HCT116 (cell line): ENCODE data around the gene LOXHD1. TPM values are rescaled to one million over a fixed set of nuclear protein-coding genes. Genes with fewer than 3 reads are reported as not detected.

ENCODE experiments used
- ATAC-seq: fragments of 200-7000 bp; cut with Tn5 transposase; 2 replicates; pipeline ENCODE4 v1.9.1; 2020; ENCODE audit warnings: mild to moderate bottlenecking, moderate library complexity
- BruUV-seq: library from RNA; stranded (reverse); fragments of 400-500 nt; replicated peaks from 2 replicates; lab custom pipeline; 2021; lab: Mats Ljungman, UMichigan
- CTCF ChIA-PET: fragments of 300-600 bp; sonication (Branson Sonifier 250); formaldehyde crosslinking; loops from one replicate; lab custom pipeline; 2021; ENCODE audit warnings: antibody characterized with exemption; lab: Charles Lee
- POLR2A ChIA-PET: fragments of 300-600, 350-600 bp; sonication (Branson Sonifier 250); formaldehyde crosslinking; loops from one replicate; lab custom pipeline; 2021; ENCODE audit warnings: antibody characterized with exemption; lab: Charles Lee
- RAD21 ChIA-PET, 2 experiments: fragments of 300-600 bp; sonication (Branson Sonifier 250); formaldehyde crosslinking; loops; one replicate each; lab custom pipeline; 2023; ENCODE audit warnings: low total read pairs in 2 of 2; ENCODE audit not compliant: uncharacterized antibody in 2 of 2, unreplicated experiment in 2 of 2, low non-redundant PET in 1 of 2; lab: Charles Lee
- DNase-seq: peaks from one replicate; pipeline ENCODE4 v3.0.0-alpha.2; 2010; ENCODE audit warnings: low read depth, low spot score
- H2AFZ ChIP-seq: fragments of 200-600 bp; shearing (Covaris generic), sonication (generic); 2 replicates; pipeline ENCODE4 v1.6.1; 2017; ENCODE audit warnings: low read depth, mixed run types, mixed read lengths, antibody characterized with exemption, low read length; ENCODE audit not compliant: poor library complexity, severe bottlenecking
- H3K27ac ChIP-seq: 2 replicates; pipeline ENCODE4 v1.5.1; 2012; ENCODE audit warnings: low read depth, low read length
- H3K27me3 ChIP-seq: fragments of 200-600 bp; sonication (generic); 2 replicates; pipeline ENCODE4 v1.6.1; 2016; ENCODE audit warnings: mixed run types, low read length, mixed read lengths; ENCODE audit not compliant: insufficient read depth
- H3K36me3 ChIP-seq, 2 experiments: fragments of 200-500 bp in 1 of 2; fragments of 200-600 bp in 1 of 2; sonication (Bioruptor generic) in 1 of 2; sonication (generic) in 1 of 2; 2 replicates each; pipeline versions ENCODE4 v1.5.1 to v1.6.1; 2014 to 2016; ENCODE audit warnings: low read length in 2 of 2, inconsistent platforms in 1 of 2, mixed read lengths in 1 of 2, mixed run types in 1 of 2; ENCODE audit not compliant: insufficient read depth in 2 of 2, control insufficient read depth in 1 of 2
- H3K4me1 ChIP-seq, 2 experiments: fragments of 200-600 bp in 1 of 2; sonication (generic) in 1 of 2; 2 replicates each; pipeline versions ENCODE4 v1.5.1 to v1.6.1; 2012 to 2017; ENCODE audit warnings: low read length in 2 of 2, inconsistent platforms in 1 of 2, mild to moderate bottlenecking in 1 of 2, mixed read lengths in 1 of 2, mixed run types in 1 of 2, moderate library complexity in 1 of 2; ENCODE audit not compliant: insufficient read depth in 2 of 2, control insufficient read depth in 1 of 2
- H3K4me2 ChIP-seq: fragments of 200-600 bp; sonication (generic); 2 replicates; pipeline ENCODE4 v1.6.1; 2017; ENCODE audit warnings: mixed run types, low read length, mixed read lengths
- H3K4me3 ChIP-seq, 2 experiments: fragments of 200-600 bp in 1 of 2; sonication (generic) in 1 of 2; replicated peaks in 1 of 2; 2 replicates each; pipeline ENCODE4 v1.5.1; 2011 to 2016; ENCODE audit warnings: low read length in 2 of 2, control low read depth in 1 of 2, low read depth in 1 of 2, mild to moderate bottlenecking in 1 of 2, mixed read lengths in 1 of 2, mixed run types in 1 of 2
- H3K79me2 ChIP-seq: fragments of 200-600 bp; sonication (generic); 2 replicates; pipeline ENCODE4 v1.6.1; 2017; ENCODE audit warnings: mild to moderate bottlenecking, mixed run types, low read length, moderate library complexity, mixed read lengths; ENCODE audit not compliant: insufficient read depth
- H3K9ac ChIP-seq: fragments of 200-600 bp; sonication (generic); 2 replicates; pipeline ENCODE4 v1.6.1; 2016; ENCODE audit warnings: low read length, mixed read lengths
- H3K9me2 ChIP-seq: fragments of 200-600 bp; sonication (generic), shearing (Covaris generic); 2 replicates; pipeline ENCODE4 v1.6.1; 2017; ENCODE audit warnings: mixed run types, mild to moderate bottlenecking, moderate library complexity; ENCODE audit not compliant: insufficient read depth
- H3K9me3 ChIP-seq, 2 experiments: fragments of 200-500 bp in 1 of 2; fragments of 200-600 bp in 1 of 2; sonication (Bioruptor generic) in 1 of 2; sonication (generic) in 1 of 2; 2 replicates each; pipeline ENCODE4 v1.6.1; 2014 to 2017; ENCODE audit warnings: low read length in 2 of 2, mixed read lengths in 2 of 2, inconsistent platforms in 1 of 2, low read depth in 1 of 2, mild to moderate bottlenecking in 1 of 2, mixed run types in 1 of 2, moderate library complexity in 1 of 2; ENCODE audit not compliant: control insufficient read depth in 1 of 2, insufficient read depth in 1 of 2
- H4K20me1 ChIP-seq: fragments of 200-600 bp; sonication (generic), shearing (Covaris generic); 2 replicates; pipeline ENCODE4 v1.6.1; 2017; ENCODE audit warnings: mixed run types, mild to moderate bottlenecking, moderate library complexity; ENCODE audit not compliant: insufficient read depth
- CEBPB ChIP-seq: IDR thresholded peaks from 2 replicates; pipeline ENCODE4 v1.6.1; 2012; ENCODE audit warnings: low read depth
- EGR1 ChIP-seq: IDR thresholded peaks from 2 replicates; pipeline ENCODE4 v1.6.1; 2012; ENCODE audit warnings: low read depth
- EZH2 ChIP-seq: fragments of 200-600 bp; sonication (generic); IDR thresholded peaks from 2 replicates; pipeline ENCODE4 v1.6.1; 2017; ENCODE audit warnings: antibody characterized with exemption, mixed run types
- POLR2A ChIP-seq: IDR thresholded peaks from 2 replicates; pipeline ENCODE4 v1.7.0; 2011; ENCODE audit warnings: borderline replicate concordance; ENCODE audit not compliant: insufficient read depth, insufficient read length; ENCODE audit errors: extremely low read depth
- RAD21 ChIP-seq: IDR thresholded peaks from 2 replicates; pipeline ENCODE4 v1.6.1; 2012; ENCODE audit warnings: low read depth, mild to moderate bottlenecking
- SP1 ChIP-seq: IDR thresholded peaks from 2 replicates; pipeline ENCODE4 v1.6.1; 2012; ENCODE audit warnings: low read depth
- TCF7L2 ChIP-seq: IDR thresholded peaks from 2 replicates; pipeline ENCODE4 v1.7.0; 2011; ENCODE audit warnings: borderline replicate concordance, inconsistent platforms; ENCODE audit not compliant: insufficient read depth, insufficient read length; ENCODE audit errors: extremely low read depth
- intact Hi-C: fragments of 100-400 bp; cut with micrococcal nuclease; formaldehyde crosslinking; loops from 2 replicates; pipeline ENCODE4 v1.10.0; 2022
- total RNA-seq: library from RNA; stranded (reverse); gene quantifications from one replicate; pipeline ENCODE4 v1.2.1, GENCODE V29; 2021; ENCODE audit not compliant: unreplicated experiment
- TF ChIP-seq, protein P1 (sequence below), 3 experiments: fragments of 200-600 bp in 1 of 3; sonication (generic) in 1 of 3; IDR thresholded peaks in 2 of 3; conservative IDR thresholded peaks in 1 of 3; 2 replicates each; pipeline ENCODE4 v1.5.1; 2012 to 2017; ENCODE audit warnings: low read depth in 2 of 3, low read length in 2 of 3, antibody characterized with exemption in 1 of 3, borderline replicate concordance in 1 of 3, control low read depth in 1 of 3, mild to moderate bottlenecking in 1 of 3, mixed read lengths in 1 of 3, mixed run types in 1 of 3, moderate library complexity in 1 of 3; ENCODE audit not compliant: insufficient read depth in 1 of 3
- TF ChIP-seq, protein P2 (sequence below): IDR thresholded peaks from 2 replicates; pipeline ENCODE4 v1.6.1; 2012; ENCODE audit warnings: low read depth
- TF ChIP-seq, protein P3 (sequence below): IDR thresholded peaks from 2 replicates; pipeline ENCODE4 v1.6.1; 2012

Gene LOXHD1
- total RNA-seq, 1 experiment from 2014 or later: not detected

DNA sequence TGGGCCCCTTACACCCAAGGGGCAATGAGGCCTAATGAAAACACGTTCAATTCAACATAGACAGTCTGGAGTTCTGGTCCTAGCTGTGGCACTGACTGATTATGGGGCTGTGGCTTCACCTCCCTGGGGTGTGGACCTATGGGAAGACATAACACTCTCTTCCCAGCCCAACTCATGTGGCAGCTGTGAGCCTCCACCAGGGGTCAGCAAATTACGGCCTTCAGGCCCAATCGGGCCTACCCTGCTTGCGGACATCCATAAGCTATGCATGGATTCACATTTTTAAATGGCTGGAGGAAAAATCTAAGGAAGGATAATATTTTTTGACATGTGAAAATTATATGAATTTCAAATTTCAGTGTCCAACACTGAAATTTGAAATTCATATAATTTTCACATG, 101.3 kb downstream of the LOXHD1 start:
- POLR2A ChIA-PET: no interaction called here
- no peak overlapping the region for H3K9ac ChIP-seq
- no peak for TF ChIP-seq EZH2
- TF ChIP-seq TCF7L2: no peak
- TF ChIP-seq, protein P1, sequence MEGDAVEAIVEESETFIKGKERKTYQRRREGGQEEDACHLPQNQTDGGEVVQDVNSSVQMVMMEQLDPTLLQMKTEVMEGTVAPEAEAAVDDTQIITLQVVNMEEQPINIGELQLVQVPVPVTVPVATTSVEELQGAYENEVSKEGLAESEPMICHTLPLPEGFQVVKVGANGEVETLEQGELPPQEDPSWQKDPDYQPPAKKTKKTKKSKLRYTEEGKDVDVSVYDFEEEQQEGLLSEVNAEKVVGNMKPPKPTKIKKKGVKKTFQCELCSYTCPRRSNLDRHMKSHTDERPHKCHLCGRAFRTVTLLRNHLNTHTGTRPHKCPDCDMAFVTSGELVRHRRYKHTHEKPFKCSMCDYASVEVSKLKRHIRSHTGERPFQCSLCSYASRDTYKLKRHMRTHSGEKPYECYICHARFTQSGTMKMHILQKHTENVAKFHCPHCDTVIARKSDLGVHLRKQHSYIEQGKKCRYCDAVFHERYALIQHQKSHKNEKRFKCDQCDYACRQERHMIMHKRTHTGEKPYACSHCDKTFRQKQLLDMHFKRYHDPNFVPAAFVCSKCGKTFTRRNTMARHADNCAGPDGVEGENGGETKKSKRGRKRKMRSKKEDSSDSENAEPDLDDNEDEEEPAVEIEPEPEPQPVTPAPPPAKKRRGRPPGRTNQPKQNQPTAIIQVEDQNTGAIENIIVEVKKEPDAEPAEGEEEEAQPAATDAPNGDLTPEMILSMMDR (IDR thresholded peaks at IDR 0.05 in 2 of 3, conservative IDR thresholded peaks at IDR 0.05 in 1 of 3; ENCODE audit: borderline replicate concordance in 1 of 3, insufficient read depth in 1 of 3, low read depth in 2 of 3, low read length in 2 of 3): peak; percentile 54 to 85 (median 80); a peak in 5 of 6 replicates
- no peak for TF ChIP-seq CEBPB
- TF ChIP-seq POLR2A: no peak
- no peak for TF ChIP-seq SP1
- TF ChIP-seq, protein P2, sequence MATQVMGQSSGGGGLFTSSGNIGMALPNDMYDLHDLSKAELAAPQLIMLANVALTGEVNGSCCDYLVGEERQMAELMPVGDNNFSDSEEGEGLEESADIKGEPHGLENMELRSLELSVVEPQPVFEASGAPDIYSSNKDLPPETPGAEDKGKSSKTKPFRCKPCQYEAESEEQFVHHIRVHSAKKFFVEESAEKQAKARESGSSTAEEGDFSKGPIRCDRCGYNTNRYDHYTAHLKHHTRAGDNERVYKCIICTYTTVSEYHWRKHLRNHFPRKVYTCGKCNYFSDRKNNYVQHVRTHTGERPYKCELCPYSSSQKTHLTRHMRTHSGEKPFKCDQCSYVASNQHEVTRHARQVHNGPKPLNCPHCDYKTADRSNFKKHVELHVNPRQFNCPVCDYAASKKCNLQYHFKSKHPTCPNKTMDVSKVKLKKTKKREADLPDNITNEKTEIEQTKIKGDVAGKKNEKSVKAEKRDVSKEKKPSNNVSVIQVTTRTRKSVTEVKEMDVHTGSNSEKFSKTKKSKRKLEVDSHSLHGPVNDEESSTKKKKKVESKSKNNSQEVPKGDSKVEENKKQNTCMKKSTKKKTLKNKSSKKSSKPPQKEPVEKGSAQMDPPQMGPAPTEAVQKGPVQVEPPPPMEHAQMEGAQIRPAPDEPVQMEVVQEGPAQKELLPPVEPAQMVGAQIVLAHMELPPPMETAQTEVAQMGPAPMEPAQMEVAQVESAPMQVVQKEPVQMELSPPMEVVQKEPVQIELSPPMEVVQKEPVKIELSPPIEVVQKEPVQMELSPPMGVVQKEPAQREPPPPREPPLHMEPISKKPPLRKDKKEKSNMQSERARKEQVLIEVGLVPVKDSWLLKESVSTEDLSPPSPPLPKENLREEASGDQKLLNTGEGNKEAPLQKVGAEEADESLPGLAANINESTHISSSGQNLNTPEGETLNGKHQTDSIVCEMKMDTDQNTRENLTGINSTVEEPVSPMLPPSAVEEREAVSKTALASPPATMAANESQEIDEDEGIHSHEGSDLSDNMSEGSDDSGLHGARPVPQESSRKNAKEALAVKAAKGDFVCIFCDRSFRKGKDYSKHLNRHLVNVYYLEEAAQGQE: no peak
- no peak for TF ChIP-seq EGR1
- TF ChIP-seq, protein P3, sequence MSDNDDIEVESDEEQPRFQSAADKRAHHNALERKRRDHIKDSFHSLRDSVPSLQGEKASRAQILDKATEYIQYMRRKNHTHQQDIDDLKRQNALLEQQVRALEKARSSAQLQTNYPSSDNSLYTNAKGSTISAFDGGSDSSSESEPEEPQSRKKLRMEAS: no peak
- peak; percentile 67 for TF ChIP-seq RAD21
- TF ChIP-seq, all 23 proteins: peak for 2
- Histone ChIP-seq H3K9me2 (no peaks in the 10 kb centered on the region), H2AFZ (no peak overlapping the region), H4K20me1 (no peaks in the 10 kb centered on the region), H3K4me3 (no peak overlapping the region), H3K36me3 (no peaks in the 10 kb centered on the region), H3K79me2 (no peaks in the 10 kb centered on the region), H3K9me3 (0 out of 4 replicates have a peak, but pooled peaks cover 0 to under 1% of the 10 kb centered on the region in 2 experiments), H3K27ac (no peak overlapping the region), H3K27me3 (no peaks in the 10 kb centered on the region; the same call in 1 of the 2 replicates), H3K4me1 (no peaks in the 10 kb centered on the region), H3K4me2 (no peak overlapping the region)
- ChIA-PET RAD21 (interaction anchor here (0.9 to 2.1 kb wide), 4 partner anchors 67 to 103 kb away, joined by 3 to 8 read pairs (median 6); no protein-coding TSS in a partner anchor), CTCF (interaction anchor here (0.8 to 3.0 kb wide), 8 partner anchors 19 to 275 kb away, joined by 3 to 45 read pairs (median 4); partner anchors contain the start of gene LOXHD1)
- no TSS peak for BruUV-seq
- peak; percentile 100 for ATAC-seq
- peak; percentile 32 for DNase-seq
- intact Hi-C loops: loop anchor here (1.0 to 2.0 kb wide), 2 partner anchors 67 to 103 kb away; no protein-coding TSS in a partner anchor
